GM18951 (cell line): Measurements from ENCODE around the gene TPX2.
"Not testable (repeated sequence)": the region's sequence is repeated elsewhere in the genome, so short reads cannot be mapped to it uniquely, and the experiment has no call there.

Experiments used
- POLR2A ChIP-seq: IDR thresholded peaks from 4 replicates; pipeline ENCODE4 v1.6.1; 2011; ENCODE audit warnings: mild to moderate bottlenecking; ENCODE audit not compliant: insufficient read length, insufficient read depth; ENCODE audit errors: extremely low read depth
- in situ Hi-C: fragments of 300-500 bp; cut with MboI; formaldehyde crosslinking; loops from one replicate; pipeline ENCODE4 v1.12.0; 2022; ENCODE audit warnings: low sequenced_read_pairs, mixed read lengths, inconsistent platforms; ENCODE audit not compliant: unreplicated experiment

TPX2 gene

DNA sequence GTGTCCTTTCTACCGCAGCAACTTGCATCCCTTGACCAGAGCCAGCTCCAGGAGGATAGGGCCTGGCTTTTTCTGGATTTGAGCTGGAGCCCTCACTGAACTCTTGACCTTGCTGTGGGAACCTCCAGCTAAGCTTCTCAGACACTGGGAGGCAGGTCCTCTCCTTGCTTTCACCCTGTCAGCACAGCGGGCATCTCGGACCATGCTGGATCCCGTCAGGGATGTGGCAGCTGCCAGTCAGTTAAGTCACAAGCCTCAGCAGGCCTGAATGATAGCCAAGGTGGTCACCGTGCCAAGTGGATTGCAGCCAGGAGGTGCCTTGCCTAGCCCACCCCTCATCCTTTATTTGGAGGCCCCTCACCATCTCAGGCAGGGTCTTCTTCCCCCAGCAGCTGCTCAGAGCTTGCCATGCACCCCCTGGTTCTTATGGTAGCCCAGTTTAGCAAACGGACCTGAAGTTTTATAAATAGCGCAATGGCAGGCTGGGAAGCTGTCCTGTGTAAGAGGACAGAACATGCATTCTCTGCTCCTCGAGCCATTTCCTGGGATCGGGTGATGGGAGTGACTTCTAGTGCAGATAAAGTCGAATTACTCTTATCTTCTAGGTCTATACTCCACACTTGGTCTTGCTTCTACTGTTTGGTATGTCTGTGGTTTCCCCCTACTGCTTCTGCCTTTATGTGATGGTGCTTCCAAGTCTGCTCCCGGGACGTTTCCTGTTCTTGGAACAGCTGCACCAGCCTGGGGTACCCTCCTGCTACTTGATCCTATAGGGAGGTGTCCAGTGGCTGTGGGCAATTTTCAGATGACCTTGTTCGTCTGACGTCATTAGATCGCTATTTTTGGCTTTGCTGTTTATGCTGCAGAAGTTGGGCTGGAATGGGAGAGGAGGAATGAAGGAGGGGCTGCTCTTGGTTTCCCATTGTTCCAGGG, 73.0 kb downstream of the TPX2 start:
- in situ Hi-C loops = no loop called here
- TF ChIP-seq POLR2A = no peak

DNA sequence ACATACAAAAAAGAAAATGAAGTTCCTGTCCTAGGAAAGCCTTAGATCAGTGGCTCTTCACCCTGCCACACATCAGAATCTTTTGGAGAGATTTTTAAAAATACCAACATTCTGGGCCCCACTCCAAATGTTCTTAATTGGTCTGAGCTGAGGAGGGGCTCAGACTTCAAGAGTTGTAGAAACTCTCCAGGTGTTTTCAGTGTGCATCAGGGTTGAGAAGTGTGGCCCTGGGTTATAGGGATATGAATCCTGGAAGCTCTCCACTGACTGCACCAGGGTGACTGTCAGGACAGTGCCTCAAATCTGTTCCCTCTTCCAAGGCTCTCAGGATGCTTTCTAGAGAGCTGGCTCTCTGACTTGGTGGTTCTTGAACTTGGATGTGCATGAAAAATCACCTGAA, 74.5 kb downstream of the TPX2 start:
- TF ChIP-seq POLR2A = no peak
- in situ Hi-C loops = no loop called here

DNA sequence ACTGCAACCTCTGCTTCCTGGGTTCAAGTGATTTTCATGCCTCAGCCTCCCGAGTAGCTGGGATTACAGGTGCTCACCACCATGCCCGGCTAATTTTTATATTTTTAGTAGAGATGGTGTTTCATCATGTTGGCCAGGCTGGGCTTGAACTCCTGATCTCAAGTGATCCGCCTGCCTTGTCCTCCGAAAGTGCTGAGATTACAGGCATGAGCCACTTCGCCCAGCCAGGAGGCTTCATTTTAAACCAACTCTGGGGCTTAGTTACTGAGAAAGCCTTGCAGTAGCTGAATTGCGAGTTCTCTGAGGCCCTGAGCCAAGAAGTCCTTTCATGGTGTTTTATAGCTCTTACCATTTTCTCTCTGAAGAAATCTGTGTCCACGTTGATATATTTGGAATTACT, 75.1 kb downstream of the TPX2 start:
- in situ Hi-C loops = not testable (repeated sequence)

DNA sequence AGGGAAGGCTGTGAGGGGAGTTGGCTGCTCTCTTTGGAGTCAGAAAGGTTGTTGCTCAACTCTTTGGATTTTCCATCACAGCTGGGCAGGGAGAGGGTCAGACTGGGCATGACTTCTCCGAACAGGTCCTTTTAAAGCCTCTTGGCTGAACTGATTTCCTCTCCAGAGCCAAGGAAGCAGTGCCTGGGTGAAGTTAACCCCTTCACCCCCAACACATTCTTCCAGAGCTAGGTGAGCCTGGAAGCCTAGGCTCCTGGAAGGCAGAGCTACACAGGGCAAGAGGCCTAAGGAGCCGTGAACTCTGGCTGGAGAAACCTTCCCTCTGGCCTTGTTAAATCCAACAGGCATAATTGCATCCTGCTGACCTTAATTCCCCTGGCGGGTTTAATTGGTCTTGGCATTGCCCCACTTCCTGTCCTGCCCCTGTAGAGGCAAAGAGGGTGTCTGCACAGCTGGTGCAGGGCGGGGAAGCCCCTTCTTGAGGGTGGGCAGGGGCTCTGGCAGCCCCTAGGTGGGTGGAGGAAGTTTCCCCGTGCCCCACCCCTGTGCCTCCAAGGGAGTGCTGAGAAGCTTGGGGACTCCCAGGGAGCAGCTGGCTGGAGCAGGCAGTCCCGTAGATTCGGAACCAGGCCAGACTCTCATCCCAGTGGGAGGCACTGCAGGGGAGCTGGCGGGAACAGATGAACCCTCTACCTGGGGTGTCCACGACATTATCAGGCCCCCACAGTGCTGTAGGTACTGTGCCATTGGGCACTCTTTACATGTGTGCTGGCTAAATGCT, 76.5 kb downstream of the TPX2 start:
- in situ Hi-C loops = no loop called here
- TF ChIP-seq POLR2A = no peak

DNA sequence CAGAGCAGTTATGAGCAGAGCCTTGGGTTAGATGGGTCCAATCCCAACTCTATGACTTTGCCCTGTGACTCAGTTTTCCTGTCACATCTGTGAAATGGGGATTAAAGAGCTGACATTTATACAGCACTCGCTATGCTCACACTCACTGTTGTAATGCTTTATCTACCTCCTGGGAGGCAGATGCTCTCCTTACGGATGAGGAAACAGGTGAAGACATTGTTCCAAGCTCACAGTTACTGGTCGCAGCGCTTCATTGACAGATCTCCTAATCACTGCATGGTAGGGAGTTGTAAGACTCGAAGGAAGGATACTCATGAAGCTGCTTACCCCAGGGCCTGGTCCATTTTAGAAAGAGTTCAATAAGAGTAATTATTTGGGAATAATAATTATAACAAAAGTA, 77.1 kb downstream of the TPX2 start:
- TF ChIP-seq POLR2A = no peak
- in situ Hi-C loops = no loop called here

DNA sequence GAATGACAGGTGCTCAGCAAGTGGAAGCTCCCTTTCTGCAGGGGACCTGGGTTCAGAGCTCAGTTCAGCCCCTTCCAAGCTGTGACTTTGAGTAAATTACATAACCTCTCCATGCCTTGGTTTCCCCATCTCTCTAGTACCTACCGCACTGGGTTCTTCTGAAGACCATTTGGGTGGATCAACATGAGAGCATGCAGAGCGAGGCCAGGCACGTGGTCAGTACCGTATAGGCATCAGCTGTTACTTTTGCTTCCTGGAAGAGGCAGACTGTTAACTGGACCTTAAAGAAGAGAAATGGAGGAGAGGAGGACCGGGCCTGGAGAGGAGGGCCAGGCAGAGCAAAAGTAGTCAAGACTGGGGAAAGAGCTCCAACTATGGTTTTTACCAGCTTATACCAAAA, 78.4 kb downstream of the TPX2 start:
- no peak for TF ChIP-seq POLR2A
- in situ Hi-C loops = no loop called here

DNA sequence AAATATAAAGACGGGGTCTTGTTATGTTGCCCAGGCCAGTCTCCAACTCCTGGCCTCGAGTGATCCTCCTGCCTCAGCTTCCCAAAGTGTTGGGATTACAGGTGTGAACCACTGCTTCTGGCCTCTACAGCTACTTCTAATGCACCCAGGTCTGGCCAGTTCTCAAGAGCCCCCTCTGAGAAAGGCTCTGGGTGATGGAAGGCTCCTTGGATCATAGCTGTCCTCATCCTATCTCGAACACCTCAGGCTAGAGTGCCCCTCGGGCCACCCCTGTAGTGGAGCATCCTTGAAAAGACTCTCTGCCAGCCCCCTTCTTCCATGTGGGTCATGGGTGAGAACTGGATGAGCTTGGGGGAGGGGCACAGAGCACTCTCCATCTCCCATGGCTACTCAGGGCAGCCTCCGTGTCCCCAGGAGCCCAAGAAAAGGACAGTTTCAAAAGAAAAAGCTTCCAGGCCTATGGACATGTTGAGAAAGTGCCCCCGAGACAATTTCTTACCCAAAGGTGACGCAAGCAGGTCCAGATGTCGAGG, 79.4 kb downstream of the TPX2 start:
- TF ChIP-seq POLR2A = no peak
- in situ Hi-C loops = no loop called here

DNA sequence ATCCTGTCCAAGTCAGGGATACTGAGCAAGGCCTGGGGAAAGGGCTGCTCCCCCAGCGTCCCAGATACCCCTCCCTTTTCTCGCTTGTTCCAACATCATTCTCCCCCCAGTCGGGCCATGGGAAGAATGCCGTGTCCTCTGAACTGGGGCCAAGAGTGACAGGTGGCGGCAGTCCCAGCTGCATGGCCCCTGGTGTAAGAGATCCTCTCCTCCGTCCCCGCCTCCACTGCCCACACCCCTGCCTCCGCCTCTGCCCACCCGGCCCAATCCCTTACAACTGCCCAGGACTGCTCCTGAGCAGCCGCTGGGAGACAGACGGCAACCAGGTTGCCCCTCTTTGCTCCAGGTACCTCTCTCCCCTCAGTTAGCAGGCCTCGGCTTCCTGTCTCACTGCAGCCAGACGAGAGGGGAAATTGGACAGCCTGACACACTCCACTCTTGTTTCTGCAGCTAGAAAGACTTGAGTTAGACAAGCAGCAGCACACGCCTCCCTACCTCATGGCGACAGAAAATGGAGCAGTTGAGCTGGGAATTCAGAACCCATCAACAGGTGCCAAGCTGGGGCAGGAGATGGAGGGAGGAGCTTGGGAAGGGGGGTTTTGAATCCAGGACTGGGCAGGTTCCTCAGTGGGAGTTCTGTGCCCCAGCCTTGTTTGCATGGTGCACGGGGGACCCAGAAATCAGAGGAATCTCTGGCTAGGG, 80.1 kb downstream of the TPX2 start, which contains the start of gene MYLK2:
Gene MYLK2 (plus strand): TSS at position 274 of the 702 bp plus-strand sequence. CDS start 225 bp downstream, at position 499.
- in situ Hi-C loops = no loop called here
- no peak for TF ChIP-seq POLR2A

DNA sequence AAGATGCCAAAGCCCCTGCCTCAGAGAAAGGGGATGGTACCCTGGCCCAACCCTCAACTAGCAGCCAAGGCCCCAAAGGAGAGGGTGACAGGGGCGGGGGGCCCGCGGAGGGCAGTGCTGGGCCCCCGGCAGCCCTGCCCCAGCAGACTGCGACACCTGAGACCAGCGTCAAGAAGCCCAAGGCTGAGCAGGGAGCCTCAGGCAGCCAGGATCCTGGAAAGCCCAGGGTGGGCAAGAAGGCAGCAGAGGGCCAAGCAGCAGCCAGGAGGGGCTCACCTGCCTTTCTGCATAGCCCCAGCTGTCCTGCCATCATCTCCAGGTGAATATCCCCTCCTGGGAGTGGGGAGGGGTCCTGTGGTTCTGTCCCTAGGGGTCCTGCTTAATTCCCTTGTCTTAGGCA, 81.1 kb downstream of the TPX2 start:
- TF ChIP-seq POLR2A = no peak
- in situ Hi-C loops = loop anchor here (10.0 kb wide), 1 partner anchor 275 kb away; no protein-coding TSS in a partner anchor

DNA sequence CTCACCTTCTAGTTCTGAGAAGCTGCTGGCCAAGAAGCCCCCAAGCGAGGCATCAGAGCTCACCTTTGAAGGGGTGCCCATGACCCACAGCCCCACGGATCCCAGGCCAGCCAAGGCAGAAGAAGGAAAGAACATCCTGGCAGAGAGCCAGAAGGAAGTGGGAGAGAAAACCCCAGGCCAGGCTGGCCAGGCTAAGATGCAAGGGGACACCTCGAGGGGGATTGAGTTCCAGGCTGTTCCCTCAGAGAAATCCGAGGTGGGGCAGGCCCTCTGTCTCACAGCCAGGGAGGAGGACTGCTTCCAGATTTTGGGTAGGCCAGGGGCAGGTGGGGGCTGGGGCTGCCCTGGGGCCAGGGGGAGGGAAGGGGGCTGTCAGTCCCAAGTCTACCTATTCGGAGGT, 82.3 kb downstream of the TPX2 start:
- in situ Hi-C loops = loop anchor here (10.0 kb wide), 1 partner anchor 273 kb away; no protein-coding TSS in a partner anchor

DNA sequence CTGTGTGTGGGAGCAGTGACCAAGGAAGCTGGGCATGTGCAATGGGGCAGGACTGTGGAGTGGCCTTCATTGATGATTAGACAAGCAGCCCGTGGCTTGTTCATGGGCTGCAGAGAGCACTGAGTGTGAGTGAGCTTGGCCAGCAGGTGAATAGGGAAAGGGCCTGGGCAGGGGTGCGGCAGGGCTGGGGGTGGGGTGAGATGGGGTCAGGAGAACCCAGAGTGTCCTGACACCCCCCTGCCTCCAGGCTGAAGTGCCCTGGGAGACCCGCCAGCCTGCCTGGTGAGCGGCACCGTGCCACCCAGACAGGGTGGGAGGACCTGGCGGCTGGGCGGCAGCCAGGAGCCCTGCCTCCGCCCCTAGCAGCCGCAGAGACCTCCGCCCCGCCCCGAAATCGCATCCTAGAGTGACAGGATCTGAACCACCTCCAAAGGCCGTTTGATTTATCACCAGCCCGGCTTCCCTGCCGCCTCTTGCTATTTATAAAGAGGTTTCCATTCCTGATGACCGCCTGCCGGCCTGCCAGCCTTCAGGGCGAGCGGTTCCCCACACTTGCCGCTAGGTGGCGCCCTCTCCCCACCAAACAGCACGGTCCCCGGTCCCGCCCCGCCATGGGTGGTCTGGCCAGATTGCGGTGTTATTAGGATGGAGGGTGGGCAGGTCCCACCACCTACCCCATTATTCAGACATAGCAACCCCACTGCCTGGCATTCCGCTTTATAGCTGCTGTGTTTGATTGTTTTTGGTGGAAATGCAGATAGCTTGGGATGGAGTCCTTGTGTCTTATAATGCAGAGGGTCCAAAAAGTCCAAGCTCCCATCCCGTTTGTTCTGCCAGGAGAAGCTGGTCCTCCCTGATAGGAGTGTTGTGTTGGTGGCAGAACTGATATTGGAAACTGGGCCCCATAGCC, 83.6 kb downstream of the TPX2 start:
- in situ Hi-C loops = loop anchor here (10.0 kb wide), 1 partner anchor 272 kb away; no protein-coding TSS in a partner anchor

More for the DNA sequence above, 82.3 kb downstream of the TPX2 start:
- no peak for TF ChIP-seq POLR2A

DNA sequence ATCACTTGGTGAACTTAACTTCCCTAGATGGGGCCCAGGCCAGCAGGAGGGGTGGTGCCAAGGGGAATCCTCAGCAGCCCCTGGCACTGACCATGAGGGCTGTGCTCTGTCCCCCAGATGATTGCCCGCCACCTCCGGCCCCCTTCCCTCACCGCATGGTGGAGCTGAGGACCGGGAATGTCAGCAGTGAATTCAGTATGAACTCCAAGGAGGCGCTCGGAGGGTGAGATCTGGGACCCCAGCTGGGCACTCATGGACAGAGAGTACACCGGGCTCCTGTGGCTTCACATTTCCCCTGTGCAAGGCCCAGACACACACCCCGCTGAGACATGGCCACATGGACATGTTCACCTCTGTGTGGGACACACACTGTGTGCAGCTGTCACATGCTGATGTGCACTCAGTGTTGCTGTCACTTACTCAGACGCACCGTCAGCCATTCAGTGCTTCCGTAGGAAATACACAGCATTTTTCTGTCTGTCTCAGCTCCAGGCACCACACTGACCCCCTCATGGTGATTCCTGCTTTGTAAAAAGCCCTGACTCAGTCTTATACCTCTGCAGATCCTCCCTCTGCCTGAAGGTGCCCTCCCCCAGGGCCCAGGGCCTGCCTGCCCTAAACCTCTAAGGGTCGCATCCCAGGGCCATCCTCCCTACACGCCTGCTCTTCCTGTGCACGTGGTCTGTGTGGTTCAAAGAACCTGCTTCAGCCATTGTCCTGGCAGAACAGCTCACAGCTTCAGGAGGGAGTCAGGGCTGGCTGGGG, 84.5 kb downstream of the TPX2 start:
- in situ Hi-C loops = loop anchor here (10.0 kb wide), 1 partner anchor 271 kb away; no protein-coding TSS in a partner anchor
- no peak for TF ChIP-seq POLR2A

More for the DNA sequence above, 83.6 kb downstream of the TPX2 start:
- no peak for TF ChIP-seq POLR2A
